ENCODE measurements around the gene RAD51B.

Gene RAD51B

DNA sequence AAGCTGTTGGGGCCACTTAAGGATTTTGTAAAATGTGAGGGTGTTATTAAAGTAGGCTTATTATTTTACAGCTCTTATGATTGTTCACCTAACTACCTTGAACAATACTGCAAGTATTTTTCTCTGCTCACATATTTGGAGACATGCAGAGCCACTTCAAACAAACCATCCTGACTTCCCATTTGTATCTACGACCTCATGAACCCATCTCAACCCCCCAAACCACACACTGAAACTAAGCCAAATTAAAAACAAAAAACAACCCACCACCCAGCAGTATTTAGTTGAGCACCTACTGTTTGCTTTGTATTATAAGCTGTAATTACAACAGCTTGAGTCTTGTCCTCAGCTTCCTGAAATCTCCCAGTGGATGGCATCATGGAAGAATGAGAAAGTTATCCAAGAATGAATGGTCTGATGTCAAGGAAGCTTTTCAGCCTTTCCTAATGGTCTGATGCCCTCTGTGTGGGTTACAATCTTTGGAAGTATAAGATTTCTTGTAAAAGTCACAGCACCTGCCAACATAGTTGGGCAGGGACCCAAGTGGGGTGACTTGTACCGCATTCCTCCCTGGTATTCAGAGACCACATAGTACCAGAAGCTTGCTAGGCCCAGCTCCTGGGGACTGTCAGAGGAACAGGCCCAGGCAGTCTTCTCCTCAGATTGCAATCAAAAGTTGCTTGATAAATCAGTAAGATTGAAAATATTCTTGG is 556.6 kb downstream of the RAD51B start:
- no peak for DNase-seq

DNA sequence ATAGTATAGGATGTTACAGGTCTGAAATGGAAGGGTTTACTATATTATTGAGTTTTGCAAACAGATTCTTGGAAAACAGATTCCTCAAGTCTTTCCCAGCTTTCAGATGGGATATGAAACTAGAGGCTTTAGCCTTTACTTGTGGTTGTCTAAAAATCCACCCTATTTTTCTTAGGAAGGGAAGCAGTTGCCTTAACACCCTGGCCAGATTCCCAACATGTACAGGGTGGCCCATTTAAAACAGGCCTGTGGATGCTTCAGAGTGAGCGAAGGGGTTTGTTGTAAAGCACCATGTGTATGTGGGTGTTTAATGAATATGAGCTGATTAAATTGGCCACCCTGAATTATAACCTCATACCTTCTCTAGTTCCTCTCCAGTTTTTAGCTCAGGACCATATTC is 557.4 kb downstream of the RAD51B start:
- DNase-seq = no peak

DNA sequence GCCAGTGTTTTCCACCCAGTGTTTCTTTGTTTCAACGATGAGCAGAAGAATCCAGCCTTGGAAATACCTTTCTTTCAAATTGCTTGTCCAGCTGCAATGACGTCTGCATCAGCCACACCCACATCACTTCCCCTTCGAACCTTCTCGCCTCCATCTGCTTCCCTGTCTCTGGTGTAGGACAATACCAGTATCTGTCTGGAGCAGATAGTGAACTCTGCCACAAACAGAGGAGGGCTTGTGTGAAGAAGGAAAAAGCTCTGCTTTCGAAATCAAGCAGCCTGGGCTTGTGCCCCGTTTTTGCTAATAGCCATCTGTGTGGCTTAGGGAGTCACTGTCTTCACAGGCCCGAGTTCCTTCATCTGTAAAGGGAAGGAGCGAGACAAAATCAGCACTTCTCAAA is 557.9 kb downstream of the RAD51B start:
- no peak for DNase-seq

DNA sequence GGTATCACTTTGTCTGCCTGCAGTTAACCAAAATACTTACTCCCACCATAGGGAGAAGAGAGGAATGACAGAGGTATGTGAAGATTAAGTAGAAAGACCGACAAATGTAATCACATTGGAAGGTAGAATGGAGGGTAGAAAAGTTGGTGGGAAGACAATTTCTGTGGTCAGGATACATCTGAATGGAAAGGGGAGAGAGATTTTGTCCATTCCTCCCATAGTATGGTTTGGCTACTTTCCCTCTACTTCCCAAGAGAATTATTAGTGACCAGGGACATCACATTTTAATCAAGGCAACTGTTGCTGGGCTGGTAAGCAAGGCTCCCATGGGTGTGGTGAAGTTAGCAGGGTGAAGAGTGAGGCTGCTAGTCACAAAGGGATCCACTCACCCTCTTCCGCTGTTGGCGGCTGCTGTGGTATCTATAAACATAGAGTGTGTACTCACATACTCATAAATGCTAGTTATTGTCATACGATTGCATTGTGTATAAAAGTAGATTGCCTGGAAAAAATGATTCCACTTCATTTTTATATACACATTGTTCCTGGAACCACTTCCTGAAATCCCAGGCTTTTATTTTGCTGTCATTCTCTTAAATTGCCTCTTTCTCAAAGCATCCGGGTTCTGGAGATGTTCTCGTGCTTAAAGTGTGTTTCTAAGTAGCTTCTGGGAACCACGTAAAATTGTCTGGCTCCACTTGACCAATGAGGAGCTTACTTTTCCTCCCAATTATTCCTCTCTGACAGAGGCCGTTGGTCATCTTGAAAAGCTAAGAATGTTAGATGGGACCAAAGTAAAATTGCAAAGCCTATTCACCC is 560.1 kb downstream of the RAD51B start:
- DNase-seq = peak; percentile 39

DNA sequence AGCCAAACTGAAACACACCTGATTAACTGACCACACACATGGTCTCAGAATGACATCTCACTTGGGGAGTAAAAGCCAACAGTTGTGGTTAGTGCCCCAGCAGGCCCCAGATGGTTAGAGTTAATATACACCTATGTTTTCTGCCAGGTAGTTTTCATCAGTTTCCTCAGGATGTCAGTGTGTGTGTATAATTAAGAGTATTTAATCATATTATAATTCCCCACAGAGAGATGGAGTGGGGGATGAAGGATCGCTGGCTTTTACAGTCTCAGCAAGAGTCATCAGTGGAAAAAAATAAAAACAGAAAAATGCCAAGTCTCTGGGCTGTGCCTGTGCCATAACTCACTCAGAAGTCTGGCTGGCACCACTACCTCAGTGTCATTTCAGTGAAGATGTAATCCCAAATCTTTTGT is 560.8 kb downstream of the RAD51B start:
- DNase-seq = no peak

DNA sequence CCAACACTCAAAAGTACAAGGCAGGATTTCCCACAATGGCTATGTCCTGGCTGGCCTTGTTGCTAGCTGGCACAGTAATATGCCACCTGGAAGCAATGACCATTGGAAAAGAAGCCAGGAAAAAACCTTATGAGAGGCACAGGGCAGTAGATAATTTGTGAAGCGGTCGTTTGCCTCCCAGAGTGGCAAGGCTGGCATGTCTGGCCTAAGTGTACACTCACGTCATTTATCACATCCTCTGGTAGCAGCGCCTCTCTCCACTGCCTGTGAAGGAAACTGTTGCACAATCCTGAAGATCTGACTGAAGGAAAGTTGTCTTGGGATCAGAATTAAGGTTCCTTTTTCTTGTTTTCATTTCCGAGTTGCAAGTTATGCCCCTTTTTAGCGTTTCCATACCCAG is 564.8 kb downstream of the RAD51B start:
- no peak for DNase-seq

DNA sequence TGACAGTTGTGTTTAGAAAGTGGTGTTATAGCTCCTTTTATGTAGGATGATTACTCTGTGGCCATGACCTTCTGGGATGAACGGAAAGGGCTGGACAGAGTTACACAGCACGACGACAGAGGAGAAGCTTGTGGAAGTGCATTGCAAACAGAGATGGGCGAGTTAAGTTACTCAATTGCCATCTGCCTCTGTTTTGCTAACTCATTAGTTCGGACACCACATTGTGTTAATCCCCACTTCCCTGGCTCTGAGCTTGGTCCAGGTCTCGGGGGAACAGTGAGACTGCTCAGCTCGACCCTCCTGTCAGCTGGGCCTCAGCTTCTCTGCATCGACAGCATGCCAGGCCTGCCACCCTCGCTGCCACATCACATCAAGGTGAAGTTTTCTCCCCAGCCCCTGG is 565.3 kb downstream of the RAD51B start:
- DNase-seq = no peak

DNA sequence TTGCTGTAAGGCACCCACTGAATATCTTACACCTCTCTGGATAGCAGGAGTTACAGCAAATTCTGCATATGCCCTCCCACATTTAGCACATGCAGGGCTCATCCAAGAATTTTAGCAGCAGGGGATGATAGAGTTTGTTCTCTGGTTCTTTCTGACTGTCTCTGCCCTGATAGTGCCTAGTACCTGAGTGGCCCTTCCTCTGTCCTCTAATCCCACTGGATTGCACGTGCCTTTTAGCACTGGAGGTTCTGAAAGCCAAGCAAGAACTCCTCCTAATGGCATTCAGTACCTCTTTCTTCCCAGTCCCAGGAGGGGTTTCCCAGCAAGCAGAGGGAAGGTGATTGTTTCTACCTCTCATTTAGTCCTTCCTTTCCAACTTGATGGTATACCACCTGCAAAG is 566.9 kb downstream of the RAD51B start:
- no peak for DNase-seq

DNA sequence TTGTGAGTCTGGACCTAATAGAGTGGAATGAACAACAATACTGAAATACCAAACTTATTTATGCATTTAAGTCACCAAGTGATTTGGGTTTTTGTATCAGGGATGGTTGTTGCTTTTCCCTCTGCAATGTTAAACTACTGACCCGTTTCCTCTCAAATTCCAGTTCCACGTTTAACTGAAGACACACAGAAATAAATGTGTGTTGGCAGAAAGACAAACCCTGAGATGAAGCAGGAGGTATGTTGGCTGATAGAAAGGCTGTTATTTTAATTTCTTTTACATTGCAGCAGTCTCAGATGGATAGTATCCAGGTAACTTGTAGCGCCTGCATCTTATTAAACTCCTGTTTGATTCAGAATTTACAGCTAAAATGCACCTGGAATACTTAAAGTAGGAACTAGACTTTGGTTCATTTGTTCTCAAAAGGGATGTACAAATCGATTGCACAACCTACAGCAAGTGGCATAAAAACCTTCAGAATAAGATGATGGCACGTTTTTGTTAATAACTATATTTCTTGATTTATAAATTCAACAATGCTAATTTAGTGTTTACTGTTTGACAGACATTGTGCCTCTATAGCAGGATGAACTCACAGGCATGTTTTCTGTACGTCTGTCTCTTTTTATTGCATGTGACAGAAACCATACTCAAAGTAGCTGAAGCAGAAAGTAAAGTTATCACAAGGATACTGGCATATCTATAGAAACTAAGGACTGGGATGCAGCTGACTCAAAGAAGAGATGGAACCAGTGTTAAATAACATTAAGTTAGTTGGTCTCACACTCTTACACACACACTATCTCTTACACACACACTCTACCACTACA is 567.6 kb downstream of the RAD51B start:
- no peak for DNase-seq

DNA sequence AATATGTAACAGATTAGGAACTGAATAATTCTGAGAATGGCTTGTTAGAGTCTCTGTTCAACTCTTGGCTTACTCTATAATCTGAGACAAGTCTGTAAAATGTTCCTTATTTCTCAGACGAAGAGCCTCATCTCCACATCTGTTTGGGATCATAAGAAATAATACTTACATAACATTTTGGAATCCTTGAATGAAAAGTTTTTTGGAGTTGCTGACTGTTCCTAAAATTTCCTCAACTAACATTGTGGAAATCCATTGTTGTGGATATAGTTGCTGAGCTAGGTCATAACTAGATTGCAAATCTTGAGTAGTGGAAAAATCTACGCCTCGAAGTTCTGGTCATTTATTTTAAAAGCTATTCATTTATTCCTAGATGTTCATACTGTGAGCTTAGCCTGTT is 570.4 kb downstream of the RAD51B start:
- no peak for DNase-seq

DNA sequence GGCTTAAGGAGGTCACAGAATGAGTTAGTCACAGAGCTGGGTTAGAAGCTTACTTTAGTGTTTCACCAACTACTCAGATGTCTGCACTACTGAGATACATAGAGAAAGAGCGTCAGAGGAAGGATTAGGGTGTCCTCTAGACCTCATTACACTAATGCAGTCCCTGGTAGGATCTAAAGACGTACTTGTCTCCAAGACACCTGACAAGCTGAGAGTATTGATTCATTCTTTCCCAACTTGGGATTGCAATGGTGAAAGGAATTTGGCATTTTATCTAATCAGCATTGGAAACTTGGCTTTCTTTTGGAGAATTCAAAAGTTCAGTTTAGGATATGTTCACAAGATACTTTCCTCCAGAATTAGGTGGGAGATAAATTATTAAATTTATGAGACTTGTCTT is 571.2 kb downstream of the RAD51B start:
- no peak for DNase-seq

DNA sequence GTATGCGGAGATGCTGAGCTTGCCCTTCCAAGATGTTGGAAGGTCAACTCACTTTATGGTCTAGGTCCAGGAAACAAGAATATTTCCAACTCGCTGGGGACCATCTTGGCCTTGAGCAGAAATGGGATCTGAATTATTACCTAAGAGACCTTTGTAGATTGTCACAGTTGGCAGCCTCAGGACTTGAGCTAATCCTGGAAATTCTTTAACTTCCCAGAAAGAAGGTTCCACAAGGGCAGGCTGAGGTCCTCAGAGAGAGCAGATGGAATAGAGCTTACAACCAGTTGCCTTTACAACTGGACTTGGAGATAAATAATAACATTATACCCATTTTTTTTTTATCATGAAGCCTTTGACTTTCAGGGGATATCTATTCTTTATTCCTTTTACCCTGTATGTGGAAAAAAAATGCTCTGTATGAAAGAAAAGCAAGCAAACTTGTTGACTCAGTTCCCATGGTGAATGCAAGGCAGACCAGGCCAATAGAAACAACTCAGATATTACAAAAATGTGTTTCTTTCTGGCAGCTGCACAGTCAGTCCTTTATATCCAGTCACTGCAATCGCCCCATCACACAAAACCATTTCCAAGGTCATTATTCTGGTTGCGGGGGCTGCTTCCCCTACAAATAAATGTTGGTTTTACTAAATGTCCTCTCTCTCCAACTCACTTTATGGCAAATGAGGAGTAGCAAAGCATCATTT is 571.9 kb downstream of the RAD51B start:
- DNase-seq = no peak

DNA sequence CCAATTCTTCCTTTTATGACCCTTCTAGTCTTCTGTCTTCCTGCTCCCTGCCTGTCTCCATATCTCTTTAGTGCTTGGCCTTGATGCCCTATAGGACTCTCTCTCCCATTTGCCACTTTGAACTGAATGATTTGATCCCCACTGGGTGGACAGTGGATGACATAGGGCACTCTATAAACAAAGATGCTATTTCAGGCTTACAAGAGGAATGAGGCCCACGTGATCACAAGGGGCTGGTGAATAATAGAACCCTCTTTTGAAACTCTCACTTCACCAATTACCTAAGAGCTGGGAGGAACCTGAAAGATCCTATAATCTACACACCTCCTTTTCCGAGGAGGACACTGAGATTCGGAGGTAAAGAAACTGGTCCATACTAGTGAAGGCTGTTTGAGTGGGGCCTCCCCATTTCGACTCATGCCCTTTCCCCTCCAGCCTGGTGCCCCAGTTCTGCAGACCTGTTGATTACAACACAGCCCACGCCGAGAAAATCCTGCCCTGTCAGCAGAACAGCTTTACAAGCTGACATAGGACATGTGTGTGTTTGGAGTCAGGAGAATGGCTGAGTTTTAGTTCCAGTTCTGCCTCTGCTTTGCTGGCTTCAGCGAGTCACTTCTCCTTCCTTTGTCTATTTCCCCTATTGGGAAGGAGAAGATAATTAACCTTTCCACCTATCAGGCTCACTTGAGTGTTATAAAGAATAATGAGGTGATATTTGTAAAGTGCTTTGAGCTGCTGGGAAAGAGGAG is 573.0 kb downstream of the RAD51B start:
- no peak for DNase-seq

DNA sequence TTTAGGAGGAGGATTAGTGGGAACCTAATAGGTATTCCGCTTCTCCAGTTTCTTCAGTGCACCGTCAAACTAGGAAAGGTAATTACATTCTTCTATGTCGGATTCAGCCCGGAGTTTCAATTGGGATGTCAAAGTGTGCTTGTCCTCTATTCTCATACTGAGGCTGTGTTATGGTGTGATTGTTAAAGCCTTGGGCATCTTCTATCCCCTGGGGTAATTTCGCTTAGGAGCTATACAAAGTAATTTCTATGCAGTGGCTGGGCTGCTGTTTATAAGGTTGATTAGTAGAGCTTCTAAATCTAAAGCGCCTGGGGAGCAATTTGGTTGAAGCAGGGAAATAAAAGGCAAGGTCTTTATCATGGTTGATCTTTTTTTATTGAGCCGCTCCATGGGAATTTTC is 573.7 kb downstream of the RAD51B start:
- no peak for DNase-seq

DNA sequence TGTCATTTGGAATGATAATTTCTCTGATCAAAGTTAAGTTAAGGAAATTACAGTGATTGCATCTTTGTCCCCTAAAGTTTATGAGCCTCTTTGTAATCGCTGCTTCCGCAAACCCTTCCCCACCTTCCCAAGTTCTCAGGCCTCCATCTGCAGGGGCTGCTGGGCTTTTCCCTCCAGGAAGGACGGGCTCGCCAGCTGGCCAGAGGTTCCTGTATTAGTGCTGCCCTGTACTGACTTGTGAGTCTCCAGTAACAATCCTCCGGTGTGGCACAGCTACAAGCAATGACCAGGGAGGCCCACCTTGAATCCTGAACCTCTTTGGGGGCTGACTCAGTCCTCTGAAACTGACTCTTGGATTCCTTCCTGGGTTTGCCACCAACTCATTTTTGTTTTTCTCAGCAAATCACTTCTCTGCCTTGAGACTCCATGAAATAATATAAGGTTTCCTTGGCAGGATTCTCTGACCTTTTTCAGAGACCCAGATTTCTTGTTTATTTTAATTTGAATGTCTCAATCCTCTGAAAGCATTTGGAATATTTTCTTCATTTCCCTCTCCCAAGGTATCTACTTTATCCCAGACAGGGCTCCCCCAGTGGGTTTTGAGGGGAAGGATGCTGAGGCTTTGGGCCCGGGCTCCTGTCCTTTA is 574.7 kb downstream of the RAD51B start:
- DNase-seq = no peak

DNA sequence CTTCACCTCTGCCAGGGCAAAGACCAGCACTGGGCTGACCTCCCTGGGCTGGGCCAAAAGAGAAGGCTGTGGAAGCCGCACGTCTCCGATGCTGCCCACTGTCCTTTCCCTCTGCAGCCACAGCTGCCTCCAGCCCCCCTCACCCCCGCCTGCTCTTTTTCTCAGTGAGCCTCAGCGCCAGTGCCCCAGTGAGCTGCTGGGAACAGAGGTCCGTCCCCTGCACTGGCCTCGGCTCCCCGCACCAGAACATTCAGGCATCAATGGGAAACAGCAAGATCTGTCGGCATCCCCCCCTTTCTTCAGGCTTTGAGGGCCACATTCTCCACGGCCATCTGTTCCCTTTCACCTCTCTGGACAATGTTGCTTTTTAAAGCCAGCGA is 575.2 kb downstream of the RAD51B start:
- no peak for DNase-seq

DNA sequence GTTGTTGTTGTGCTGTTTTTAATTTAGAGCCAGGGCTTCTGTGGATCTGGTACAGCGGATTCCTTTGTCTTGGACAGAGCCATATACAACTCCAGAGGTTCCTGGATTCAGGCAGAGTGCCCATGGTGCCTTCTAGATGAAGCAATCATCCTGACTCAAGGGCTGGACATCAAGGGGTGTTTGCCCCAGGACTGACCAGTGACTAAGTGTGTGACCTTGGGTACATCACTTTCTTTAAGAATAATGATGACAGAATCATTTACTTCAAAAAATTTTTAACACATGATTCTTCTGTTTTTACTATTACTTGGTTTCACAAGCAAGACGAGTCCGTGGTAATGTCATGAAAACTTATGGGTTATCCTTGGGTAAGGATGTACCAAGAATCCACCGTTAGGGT is 576.0 kb downstream of the RAD51B start:
- no peak for DNase-seq

DNA sequence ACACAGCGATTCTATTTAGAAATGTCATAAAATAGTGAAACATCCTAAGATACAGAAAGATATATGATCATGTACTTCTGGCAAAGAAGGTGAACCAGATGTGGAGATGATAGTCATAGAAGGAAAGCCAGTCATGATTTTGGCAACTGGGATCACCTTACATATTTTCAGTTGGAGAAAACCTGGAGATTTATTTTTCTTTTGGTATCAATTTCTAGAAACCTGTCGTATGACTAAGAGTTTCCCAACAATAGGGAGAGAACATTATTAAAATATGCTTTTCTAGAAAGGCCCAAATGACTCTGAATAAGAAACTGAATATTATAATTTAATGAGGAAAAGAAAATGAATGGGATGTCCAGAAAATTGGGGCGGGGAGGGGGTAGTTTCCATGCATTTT is 576.9 kb downstream of the RAD51B start:
- DNase-seq = no peak

DNA sequence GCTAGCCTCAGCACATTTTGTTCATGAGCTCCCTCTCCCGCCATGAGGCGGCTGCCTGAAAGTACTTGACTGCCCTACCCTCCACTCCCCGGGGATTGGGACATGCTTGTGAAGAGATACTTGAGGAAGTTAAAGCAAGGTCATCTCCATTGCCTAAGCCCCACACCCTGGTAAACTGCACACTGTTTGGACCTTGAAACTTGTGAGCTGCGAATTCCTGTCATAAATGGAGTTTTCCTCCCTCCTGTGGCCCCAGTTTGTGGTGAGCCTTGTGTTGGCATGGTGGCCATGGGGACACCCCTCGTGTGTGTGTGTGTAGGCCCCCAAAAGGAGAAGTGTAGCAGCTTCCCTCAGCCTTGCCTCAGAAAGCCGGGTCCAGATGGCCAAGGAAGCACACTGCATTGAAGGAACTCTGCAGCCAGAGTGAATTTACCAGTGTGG is 577.8 kb downstream of the RAD51B start:
- DNase-seq = no peak

DNA sequence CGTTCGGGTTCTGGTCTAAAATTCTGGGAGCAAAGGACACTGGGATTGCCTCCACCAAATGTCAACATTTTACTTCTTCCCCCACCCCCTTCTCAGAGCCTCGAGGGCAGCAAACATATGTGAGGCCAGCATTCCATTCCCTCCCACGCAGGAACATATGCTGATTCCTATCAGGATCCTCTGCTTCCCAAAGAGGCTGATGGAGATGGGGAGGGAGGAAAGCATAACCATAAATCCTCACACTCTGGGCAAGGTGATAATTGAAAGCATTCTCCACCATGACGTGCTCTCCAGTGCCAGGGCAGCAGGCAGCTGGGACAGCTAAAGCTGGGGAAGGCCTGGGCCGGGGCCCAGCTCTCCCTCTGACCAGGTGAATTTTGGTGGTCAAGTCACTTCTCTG is 578.2 kb downstream of the RAD51B start:
- DNase-seq = no peak

DNA sequence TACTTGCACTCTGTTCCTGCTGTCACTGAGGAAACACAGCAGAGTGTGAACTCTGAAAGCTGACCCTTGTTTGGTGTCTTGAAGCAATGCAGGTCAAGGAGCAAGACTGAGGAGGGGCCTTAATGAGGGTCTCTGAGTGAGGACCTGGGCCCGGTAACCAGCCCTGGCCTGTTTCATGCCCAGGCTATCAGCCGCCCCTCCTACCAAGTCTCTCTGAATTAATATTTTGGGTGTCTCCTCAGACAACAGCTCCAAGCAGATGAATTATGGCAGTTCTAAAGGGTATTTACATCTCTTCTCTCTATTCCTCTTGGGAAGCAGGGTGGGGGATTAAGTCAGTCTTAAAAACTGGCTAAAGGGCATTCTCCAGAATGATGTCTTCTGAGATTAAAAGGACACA is 578.8 kb downstream of the RAD51B start:
- no peak for DNase-seq

DNA sequence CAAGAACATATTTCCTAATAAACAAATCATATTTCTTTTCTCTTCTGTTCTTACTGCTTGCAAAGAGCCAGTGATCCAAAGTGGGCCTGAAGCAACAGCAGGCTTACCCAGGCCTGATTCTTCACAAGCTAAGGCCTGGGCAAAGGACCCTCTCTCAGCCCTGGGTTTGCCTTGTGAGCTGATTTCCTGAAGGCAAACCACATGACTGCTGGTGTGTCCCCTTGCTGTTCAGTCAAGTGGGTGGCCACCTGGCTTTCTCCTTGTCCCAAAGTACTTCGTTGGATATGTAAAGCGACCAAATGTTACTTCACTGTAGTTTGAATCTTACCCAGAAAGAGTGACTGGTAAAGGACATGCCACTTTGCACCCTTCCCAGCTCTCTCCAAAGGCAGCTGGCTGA is 580.4 kb downstream of the RAD51B start:
- no peak for DNase-seq
